ENCODE measurements around the gene B3GALNT1.

The B3GALNT1 gene

GRCh38 chr3:161050935-161051334, 54.2 kb downstream of the B3GALNT1 start:
- no peaks in the 10 kb centered on the region for H3K36me3 ChIP-seq (ENCODE audit: control insufficient read depth, insufficient read depth, low read length)
- no peaks in the 10 kb centered on the region for H3K9me3 ChIP-seq (ENCODE audit: control insufficient read depth, low read length)
- no peak overlapping the region for H3K4me2 ChIP-seq (ENCODE audit: low read length)
- no peak overlapping the region for H2AFZ ChIP-seq
- no peaks in the 10 kb centered on the region for H3K79me2 ChIP-seq
- H3K4me3 ChIP-seq (ENCODE audit: low read depth, low read length) = no peak overlapping the region
- H3K27me3 ChIP-seq (ENCODE audit: control insufficient read depth, insufficient read depth, low read length) = no peaks in the 10 kb centered on the region
- no peak overlapping the region for H3K27ac ChIP-seq
- H3K4me1 ChIP-seq = peaks cover 8% of the 10 kb centered on the region
- no peak for TF ChIP-seq CTCF (IDR thresholded peaks at IDR 0.05)
- no peak overlapping the region for H3K9ac ChIP-seq

GRCh38 chr3:161049683-161050248, 55.4 kb downstream of the B3GALNT1 start:
- no peaks in the 10 kb centered on the region for H3K79me2 ChIP-seq
- H3K27ac ChIP-seq = no peak overlapping the region
- H2AFZ ChIP-seq = no peak overlapping the region
- H3K9ac ChIP-seq = no peak overlapping the region
- no peak overlapping the region for H3K4me3 ChIP-seq (ENCODE audit: low read depth, low read length)
- H3K9me3 ChIP-seq (ENCODE audit: control insufficient read depth, low read length) = no peaks in the 10 kb centered on the region
- peaks cover 3% of the 10 kb centered on the region for H3K4me1 ChIP-seq
- H3K27me3 ChIP-seq (ENCODE audit: control insufficient read depth, insufficient read depth, low read length) = no peaks in the 10 kb centered on the region
- no peak for TF ChIP-seq CTCF (IDR thresholded peaks at IDR 0.05)
- H3K4me2 ChIP-seq (ENCODE audit: low read length) = no peak overlapping the region
- no peaks in the 10 kb centered on the region for H3K36me3 ChIP-seq (ENCODE audit: control insufficient read depth, insufficient read depth, low read length)

GRCh38 chr3:161043336-161044035, 61.7 kb downstream of the B3GALNT1 start:
- H3K4me2 ChIP-seq (ENCODE audit: low read length) = no peak overlapping the region
- H2AFZ ChIP-seq = no peak overlapping the region
- no peaks in the 10 kb centered on the region for H3K79me2 ChIP-seq
- H3K4me3 ChIP-seq (ENCODE audit: low read depth, low read length) = no peak overlapping the region
- no peaks in the 10 kb centered on the region for H3K27me3 ChIP-seq (ENCODE audit: control insufficient read depth, insufficient read depth, low read length)
- no peak overlapping the region for H3K27ac ChIP-seq
- no peaks in the 10 kb centered on the region for H3K4me1 ChIP-seq
- H3K9me3 ChIP-seq (ENCODE audit: control insufficient read depth, low read length) = no peaks in the 10 kb centered on the region
- H3K9ac ChIP-seq = no peak overlapping the region
- TF ChIP-seq CTCF (IDR thresholded peaks at IDR 0.05) = no peak
- H3K36me3 ChIP-seq (ENCODE audit: control insufficient read depth, insufficient read depth, low read length) = no peaks in the 10 kb centered on the region

- H3K9me3 ChIP-seq (ENCODE audit: control insufficient read depth, low read length) = no peaks in the 10 kb centered on the region
- H3K27me3 ChIP-seq (ENCODE audit: control insufficient read depth, insufficient read depth, low read length) = no peaks in the 10 kb centered on the region
- no peaks in the 10 kb centered on the region for H3K79me2 ChIP-seq
- H3K4me3 ChIP-seq (ENCODE audit: low read depth, low read length) = no peak overlapping the region
- H3K27ac ChIP-seq = no peak overlapping the region
- H3K4me2 ChIP-seq (ENCODE audit: low read length) = no peak overlapping the region
- no peaks in the 10 kb centered on the region for H3K4me1 ChIP-seq
- H3K9ac ChIP-seq = no peak overlapping the region
- H3K36me3 ChIP-seq (ENCODE audit: control insufficient read depth, insufficient read depth, low read length) = no peaks in the 10 kb centered on the region
- TF ChIP-seq CTCF (IDR thresholded peaks at IDR 0.05) = no peak
- H2AFZ ChIP-seq = no peak overlapping the region
Measured at GRCh38 chr3:161042023-161042501, 63.1 kb downstream of the B3GALNT1 start.

- no peak overlapping the region for H3K4me3 ChIP-seq (ENCODE audit: low read depth, low read length)
- H3K9me3 ChIP-seq (ENCODE audit: control insufficient read depth, low read length) = no peaks in the 10 kb centered on the region
- H3K36me3 ChIP-seq (ENCODE audit: control insufficient read depth, insufficient read depth, low read length) = no peaks in the 10 kb centered on the region
- no peak overlapping the region for H3K9ac ChIP-seq
- no peak overlapping the region for H3K4me2 ChIP-seq (ENCODE audit: low read length)
- H3K4me1 ChIP-seq = no peaks in the 10 kb centered on the region
- H3K27ac ChIP-seq = no peak overlapping the region
- H3K27me3 ChIP-seq (ENCODE audit: control insufficient read depth, insufficient read depth, low read length) = no peaks in the 10 kb centered on the region
- no peaks in the 10 kb centered on the region for H3K79me2 ChIP-seq
- TF ChIP-seq CTCF (IDR thresholded peaks at IDR 0.05) = no peak
- no peak overlapping the region for H2AFZ ChIP-seq
Measured at GRCh38 chr3:161038725-161039124, 66.4 kb downstream of the B3GALNT1 start.
